Endodermal cell (in vitro differentiated cells): ENCODE results near the gene ZNF500. TPM values are rescaled to one million over a fixed set of nuclear protein-coding genes. Genes with fewer than 3 reads are reported as not detected.

Experiments
- DNase-seq: peaks from one replicate; pipeline ENCODE4 v3.0.0-alpha.2; 2017
- H3K27ac ChIP-seq: 2 replicates; pipeline ENCODE4 v1.5.1; 2013; ENCODE audit warnings: mild to moderate bottlenecking, low read depth, low read length, moderate library complexity
- H3K27me3 ChIP-seq: 2 replicates; pipeline ENCODE4 v1.6.1; 2013; ENCODE audit warnings: mild to moderate bottlenecking, low read length, moderate library complexity; ENCODE audit not compliant: insufficient read depth, control insufficient read depth, poor library complexity, severe bottlenecking
- H3K36me3 ChIP-seq: 2 replicates; pipeline ENCODE4 v1.7.0; 2013; ENCODE audit warnings: mild to moderate bottlenecking, low read length, moderate library complexity; ENCODE audit not compliant: control insufficient read depth, insufficient read depth
- H3K4me1 ChIP-seq: one replicate; pipeline ENCODE4 v1.7.0; 2013; ENCODE audit warnings: low read length; ENCODE audit not compliant: control insufficient read depth, insufficient read depth
- H3K4me3 ChIP-seq: 2 replicates; pipeline ENCODE4 v1.5.1; 2013; ENCODE audit warnings: mild to moderate bottlenecking, low read length, moderate library complexity
- H3K9ac ChIP-seq: 2 replicates; pipeline ENCODE4 v1.6.1; 2013; ENCODE audit warnings: mild to moderate bottlenecking, low read length, moderate library complexity; ENCODE audit not compliant: poor library complexity, severe bottlenecking; ENCODE audit errors: extremely low read depth
- H3K9me3 ChIP-seq: 2 replicates; pipeline ENCODE4 v1.6.1; 2013; ENCODE audit warnings: mild to moderate bottlenecking, low read length, moderate library complexity; ENCODE audit not compliant: control insufficient read depth
- H3K27ac Mint-ChIP-seq: 2 replicates; pipeline ENCODE4 v1.8.0; 2020; ENCODE audit warnings: mixed read lengths
- H3K27me3 Mint-ChIP-seq: 2 replicates; pipeline ENCODE4 v1.8.0; 2021; ENCODE audit warnings: mild to moderate bottlenecking, mixed read lengths; ENCODE audit not compliant: insufficient read depth
- H3K36me3 Mint-ChIP-seq: 2 replicates; pipeline ENCODE4 v1.8.0; 2020; ENCODE audit warnings: low read depth, mixed read lengths
- H3K4me1 Mint-ChIP-seq: 2 replicates; pipeline ENCODE4 v1.8.0; 2020; ENCODE audit warnings: mixed read lengths
- H3K4me3 Mint-ChIP-seq: 2 replicates; pipeline ENCODE4 v1.8.0; 2020; ENCODE audit warnings: mild to moderate bottlenecking, moderate library complexity, mixed read lengths
- H3K9me3 Mint-ChIP-seq: 2 replicates; pipeline ENCODE4 v1.8.0; 2020; ENCODE audit warnings: mild to moderate bottlenecking, mixed read lengths
- WGBS, 2 experiments: methylation state at CpG; one replicate each; pipeline versions ENCODE4 v1.1.5 to v1.1.7; 2013; ENCODE audit warnings: missing lambda C conversion rate in 2 of 2, mixed read lengths in 1 of 2; ENCODE audit not compliant: insufficient coverage in 1 of 2, insufficient read length in 1 of 2; 5-methylcytosine and 5-hydroxymethylcytosine counted together
- total RNA-seq, 2 donors: library from RNA; stranded (reverse); fragmentation: NEBNext Ultra II Directional in 1 of 2; extraction: Animal tissue kit (Norgen Biotek cat#: 25700) in 1 of 2; gene quantifications; 2 replicates in 1 of 2; 3 replicates in 1 of 2; pipeline ENCODE4 v1.2.1, GENCODE V29; 2021
- TF ChIP-seq, protein P1 (sequence below): fragments of 200-600 bp; sonication (generic); conservative IDR thresholded peaks from 2 replicates; pipeline ENCODE4 v1.5.0; 2021; ENCODE audit warnings: antibody characterized with exemption, mild to moderate bottlenecking

The ZNF500 gene
- total RNA-seq, 2 donors from 2014 or later, result 17.2 to 21.6 TPM

DNA sequence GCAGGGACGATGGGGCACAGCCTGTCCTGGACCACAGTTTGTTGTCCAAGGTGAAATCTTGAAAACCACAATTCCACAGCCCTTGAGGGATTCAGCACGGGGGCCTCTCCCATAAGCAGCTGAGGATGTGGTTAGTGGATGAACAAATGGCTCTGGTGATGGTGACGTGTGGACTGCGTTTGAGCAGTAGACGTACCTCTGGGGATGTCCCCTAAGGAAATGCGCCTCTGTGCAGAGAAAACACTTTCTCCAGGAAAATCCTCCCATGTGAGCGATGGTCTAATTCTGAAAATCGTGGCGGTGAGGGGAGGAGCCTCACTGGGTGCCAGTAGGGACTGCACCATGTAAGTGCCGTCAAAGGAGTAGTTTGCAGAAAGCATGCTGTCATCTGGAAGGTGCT lies 23.9 kb upstream of the ZNF500 start:
- Mint-ChIP-seq H3K27me3 (no peaks in the 10 kb centered on the region), H3K4me3 (no peak overlapping the region)
- WGBS, 2 experiments, result 93 to 94% methylated on average over 9 to 10 of the region's 10 CpGs

DNA sequence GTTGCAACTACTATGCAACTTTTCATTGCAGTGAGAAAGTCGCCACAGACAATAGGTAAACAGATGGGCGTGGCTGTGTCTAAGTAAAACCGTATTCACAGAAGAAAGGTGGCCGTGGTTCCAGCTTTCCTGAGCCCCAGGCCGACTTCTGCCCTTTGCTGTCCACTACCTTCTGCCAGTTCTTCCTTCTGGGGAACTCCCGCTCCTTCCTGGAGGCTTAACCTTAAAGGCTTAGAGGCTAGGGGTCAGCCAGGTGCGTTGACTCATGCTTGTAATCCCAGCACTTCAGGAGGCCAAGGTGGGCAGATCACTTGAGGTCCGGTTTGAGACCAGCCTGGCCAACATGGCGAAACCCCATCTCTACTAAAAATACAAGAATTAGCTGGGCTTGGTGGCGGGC lies 23.3 kb upstream of the ZNF500 start:
- TF ChIP-seq, protein P1, sequence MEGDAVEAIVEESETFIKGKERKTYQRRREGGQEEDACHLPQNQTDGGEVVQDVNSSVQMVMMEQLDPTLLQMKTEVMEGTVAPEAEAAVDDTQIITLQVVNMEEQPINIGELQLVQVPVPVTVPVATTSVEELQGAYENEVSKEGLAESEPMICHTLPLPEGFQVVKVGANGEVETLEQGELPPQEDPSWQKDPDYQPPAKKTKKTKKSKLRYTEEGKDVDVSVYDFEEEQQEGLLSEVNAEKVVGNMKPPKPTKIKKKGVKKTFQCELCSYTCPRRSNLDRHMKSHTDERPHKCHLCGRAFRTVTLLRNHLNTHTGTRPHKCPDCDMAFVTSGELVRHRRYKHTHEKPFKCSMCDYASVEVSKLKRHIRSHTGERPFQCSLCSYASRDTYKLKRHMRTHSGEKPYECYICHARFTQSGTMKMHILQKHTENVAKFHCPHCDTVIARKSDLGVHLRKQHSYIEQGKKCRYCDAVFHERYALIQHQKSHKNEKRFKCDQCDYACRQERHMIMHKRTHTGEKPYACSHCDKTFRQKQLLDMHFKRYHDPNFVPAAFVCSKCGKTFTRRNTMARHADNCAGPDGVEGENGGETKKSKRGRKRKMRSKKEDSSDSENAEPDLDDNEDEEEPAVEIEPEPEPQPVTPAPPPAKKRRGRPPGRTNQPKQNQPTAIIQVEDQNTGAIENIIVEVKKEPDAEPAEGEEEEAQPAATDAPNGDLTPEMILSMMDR, result no peak
- no peaks in the 10 kb centered on the region for H3K9me3 Mint-ChIP-seq
- 88 to 90% methylated on average over 8 to 10 of the region's 10 CpGs for WGBS, 2 experiments
- Histone ChIP-seq H3K9ac (no peak overlapping the region), H3K27me3 (no peaks in the 10 kb centered on the region), H3K36me3 (no peaks in the 10 kb centered on the region), H3K9me3 (no peaks in the 10 kb centered on the region), H3K27ac (no peak overlapping the region), H3K4me3 (no peak overlapping the region), H3K4me1 (peaks cover 10% of the 10 kb centered on the region)
- no peak overlapping the region for H3K27ac Mint-ChIP-seq
- no peak overlapping the region for H3K4me3 Mint-ChIP-seq
- DNase-seq, result peak; percentile 43
- peaks cover 13% of the 10 kb centered on the region for H3K4me1 Mint-ChIP-seq
- no peaks in the 10 kb centered on the region for H3K36me3 Mint-ChIP-seq
- no peaks in the 10 kb centered on the region for H3K27me3 Mint-ChIP-seq

More for the DNA sequence above, 23.9 kb upstream of the ZNF500 start:
- Histone ChIP-seq H3K9me3 (no peaks in the 10 kb centered on the region), H3K36me3 (no peaks in the 10 kb centered on the region), H3K4me3 (no peak overlapping the region), H3K4me1 (peaks cover 10% of the 10 kb centered on the region), H3K27me3 (no peaks in the 10 kb centered on the region), H3K9ac (no peak overlapping the region), H3K27ac (no peak overlapping the region)
- no peak for DNase-seq
- Mint-ChIP-seq H3K36me3 (no peaks in the 10 kb centered on the region), H3K4me1 (peaks cover 13% of the 10 kb centered on the region), H3K9me3 (no peaks in the 10 kb centered on the region), H3K27ac (no peak overlapping the region)
- TF ChIP-seq, protein P1, result no peak

DNA sequence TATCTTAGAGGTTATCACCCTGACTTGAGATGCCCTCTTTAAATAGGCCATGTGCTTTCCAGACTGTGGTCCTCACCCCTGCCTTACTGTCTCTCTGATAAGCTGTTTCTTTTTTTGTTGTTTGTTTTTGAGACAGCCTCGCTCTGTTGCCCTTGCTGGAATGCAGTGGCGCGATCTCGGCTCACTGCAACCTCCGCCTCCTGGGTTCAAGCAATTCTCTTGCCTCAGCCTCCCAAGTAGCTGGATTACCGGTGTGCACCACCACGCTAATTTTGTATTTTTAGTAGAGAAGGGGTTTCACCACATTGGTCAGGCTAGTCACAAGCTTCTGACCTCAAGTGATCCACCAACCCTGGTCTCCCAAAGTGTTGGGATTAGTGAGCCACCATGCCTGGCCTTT lies 21.9 kb upstream of the ZNF500 start:
- H3K4me3 Mint-ChIP-seq, result no peak overlapping the region
- no peaks in the 10 kb centered on the region for H3K36me3 ChIP-seq
- no peaks in the 10 kb centered on the region for H3K27me3 Mint-ChIP-seq
- H3K27ac Mint-ChIP-seq, result peak overlapping the region; percentile 81
- H3K4me1 ChIP-seq, result peaks cover 10% of the 10 kb centered on the region
- H3K9me3 ChIP-seq, result no peaks in the 10 kb centered on the region
- no peak overlapping the region for H3K9ac ChIP-seq
- 93 to 98% methylated on average over 5 to 7 of the region's 7 CpGs for WGBS, 2 experiments
- H3K27me3 ChIP-seq, result no peaks in the 10 kb centered on the region
- H3K36me3 Mint-ChIP-seq, result no peaks in the 10 kb centered on the region
- no peak overlapping the region for H3K27ac ChIP-seq
- H3K4me3 ChIP-seq, result no peak overlapping the region
- no peak for DNase-seq
- H3K9me3 Mint-ChIP-seq, result no peaks in the 10 kb centered on the region
- H3K4me1 Mint-ChIP-seq, result peaks cover 13% of the 10 kb centered on the region
- TF ChIP-seq, protein P1, result no peak
